GM23338 (cell line): ENCODE data around the gene DNAI7. TPM values are rescaled to one million over a fixed set of nuclear protein-coding genes. Genes with fewer than 3 reads are reported as not detected.

Source experiments
- ATAC-seq: fragments of 200-7000 bp; cut with Tn5 transposase; 3 replicates; pipeline ENCODE4 v1.9.1; 2020
- DNase-seq: peaks from one replicate; pipeline ENCODE4 v3.0.0-alpha.2; 2015; ENCODE audit warnings: low spot score
- H2AFZ ChIP-seq: fragments of 200-600 bp; sonication (generic); 2 replicates; pipeline ENCODE4 v1.8.0; 2016; ENCODE audit warnings: antibody characterized with exemption, mild to moderate bottlenecking, moderate library complexity
- H3F3A ChIP-seq: fragments of 200-600 bp; sonication (generic); replicated peaks from 2 replicates; pipeline ENCODE4 v1.8.0; 2017; ENCODE audit warnings: antibody characterized with exemption, mixed run types, low read depth
- H3K27ac ChIP-seq: fragments of 200-600 bp; sonication (generic); 2 replicates; pipeline ENCODE4 v1.6.1; 2016; ENCODE audit warnings: low read depth
- H3K27me3 ChIP-seq: fragments of 200-600 bp; sonication (generic); 2 replicates; pipeline ENCODE4 v1.8.0; 2016; ENCODE audit warnings: mild to moderate bottlenecking, mixed run types, moderate library complexity; ENCODE audit not compliant: insufficient read depth
- H3K36me3 ChIP-seq: fragments of 200-600 bp; sonication (generic); 2 replicates; pipeline ENCODE4 v1.8.0; 2016; ENCODE audit warnings: mild to moderate bottlenecking; ENCODE audit not compliant: insufficient read depth
- H3K4me1 ChIP-seq: fragments of 200-600 bp; sonication (generic); 2 replicates; pipeline ENCODE4 v1.8.0; 2016; ENCODE audit warnings: mild to moderate bottlenecking, moderate library complexity; ENCODE audit not compliant: insufficient read depth
- H3K4me2 ChIP-seq: fragments of 200-600 bp; sonication (generic); 2 replicates; pipeline ENCODE4 v1.7.1; 2017; ENCODE audit warnings: mixed run types
- H3K4me3 ChIP-seq: fragments of 200-600 bp; sonication (generic); 2 replicates; pipeline ENCODE4 v1.6.1; 2016; ENCODE audit warnings: mixed run types
- H3K79me2 ChIP-seq: fragments of 200-600 bp; sonication (generic); replicated peaks from 2 replicates; pipeline ENCODE4 v1.8.0; 2017; ENCODE audit warnings: mild to moderate bottlenecking; ENCODE audit not compliant: insufficient read depth
- H3K9me2 ChIP-seq: fragments of 200-600 bp; sonication (generic); 2 replicates; pipeline ENCODE4 v1.8.0; 2017; ENCODE audit not compliant: insufficient read depth
- H4K20me1 ChIP-seq: fragments of 200-600 bp; sonication (generic); replicated peaks from 2 replicates; pipeline ENCODE4 v1.8.0; 2017; ENCODE audit warnings: mild to moderate bottlenecking; ENCODE audit not compliant: insufficient read depth
- H3K27ac Mint-ChIP-seq: 2 replicates; pipeline ENCODE4 v1.8.0; 2020; ENCODE audit warnings: inconsistent platforms, mild to moderate bottlenecking, moderate library complexity, mixed read lengths
- H3K27me3 Mint-ChIP-seq: 3 replicates; pipeline ENCODE4 v1.8.0; 2022; ENCODE audit warnings: low read depth, mild to moderate bottlenecking, moderate library complexity, mixed read lengths, inconsistent platforms; ENCODE audit not compliant: insufficient read depth, poor library complexity
- H3K36me3 Mint-ChIP-seq: 3 replicates; pipeline ENCODE4 v1.8.0; 2021; ENCODE audit warnings: low read depth, mild to moderate bottlenecking, inconsistent platforms, moderate library complexity, mixed read lengths
- H3K4me1 Mint-ChIP-seq: 3 replicates; pipeline ENCODE4 v1.8.0; 2020; ENCODE audit warnings: mild to moderate bottlenecking, inconsistent platforms, mixed read lengths
- H3K4me3 Mint-ChIP-seq: 3 replicates; pipeline ENCODE4 v1.8.0; 2021; ENCODE audit warnings: moderate library complexity, mild to moderate bottlenecking, inconsistent platforms, mixed read lengths
- H3K9me3 Mint-ChIP-seq: 3 replicates; pipeline ENCODE4 v1.8.0; 2020; ENCODE audit warnings: moderate library complexity, mild to moderate bottlenecking, inconsistent platforms, mixed read lengths
- CREB1 ChIP-seq: fragments of 250-450 bp; sonication (Bioruptor Pico); IDR thresholded peaks from 2 replicates; pipeline ENCODE4 v1.5.0; 2020; ENCODE audit warnings: low read depth, mild to moderate bottlenecking, moderate library complexity
- EZH2 ChIP-seq: fragments of 200-600 bp; sonication (generic); IDR thresholded peaks from one replicate; pipeline ENCODE4 v1.8.0; 2017; ENCODE audit warnings: antibody characterized with exemption, mild to moderate bottlenecking, low read depth; ENCODE audit not compliant: unreplicated experiment
- EZH2phosphoT487 ChIP-seq: fragments of 200-600 bp; sonication (generic); IDR thresholded peaks from one replicate; pipeline ENCODE4 v1.8.1; 2018; ENCODE audit warnings: antibody characterized with exemption; ENCODE audit not compliant: unreplicated experiment
- JUNB ChIP-seq: IDR thresholded peaks from one replicate; pipeline ENCODE4 v1.6.1; 2016; ENCODE audit warnings: antibody characterized with exemption; ENCODE audit not compliant: unreplicated experiment
- NANOG ChIP-seq: IDR thresholded peaks from 2 replicates; pipeline ENCODE4 v1.6.1; 2016; ENCODE audit warnings: antibody characterized with exemption, borderline replicate concordance
- POLR2AphosphoS5 ChIP-seq: IDR thresholded peaks from 2 replicates; pipeline ENCODE4 v1.6.1; 2016; ENCODE audit warnings: antibody characterized with exemption, low read depth
- STAT1 ChIP-seq: IDR thresholded peaks from one replicate; pipeline ENCODE4 v1.6.1; 2016; ENCODE audit warnings: antibody characterized with exemption; ENCODE audit not compliant: unreplicated experiment
- ZNF114 ChIP-seq: fragments of 250-450 bp; sonication (Bioruptor Pico); IDR thresholded peaks from 2 replicates; pipeline ENCODE4 v1.5.0; 2020; ENCODE audit warnings: mild to moderate bottlenecking, moderate library complexity
- ZNF331 ChIP-seq: fragments of 250-450 bp; sonication (Bioruptor Pico); IDR thresholded peaks from 2 replicates; pipeline ENCODE4 v1.5.0; 2020; ENCODE audit warnings: low read depth, mild to moderate bottlenecking, moderate library complexity
- ZNF462 ChIP-seq: fragments of 250-450 bp; sonication (Bioruptor Pico); IDR thresholded peaks from 2 replicates; pipeline ENCODE4 v1.5.0; 2020; ENCODE audit warnings: mild to moderate bottlenecking, moderate library complexity
- polyA plus RNA-seq: library from polyadenylated mRNA; unstranded; fragments of >200 nt; fragmentation: Nextera tagmentation; extraction: Ambion mirVana; gene quantifications from 2 replicates; pipeline ENCODE4 v1.2.1, GENCODE V29; 2016
- total RNA-seq: library from RNA; depleted of rRNA; stranded (reverse); fragments of >200 nt; shearing (Covaris generic); gene quantifications from 2 replicates; pipeline ENCODE4 v1.2.3, GENCODE V29; 2014
- TF ChIP-seq, protein P1 (sequence below): IDR thresholded peaks from 2 replicates; pipeline ENCODE4 v1.6.1; 2016; ENCODE audit warnings: antibody characterized with exemption
- TF ChIP-seq, protein P2 (sequence below): IDR thresholded peaks from one replicate; pipeline ENCODE4 v1.6.1; 2018; ENCODE audit warnings: antibody characterized with exemption; ENCODE audit not compliant: unreplicated experiment
- TF ChIP-seq, protein P3 (sequence below), 2 experiments: fragments of 200-600 bp in 1 of 2; sonication (generic) in 1 of 2; conservative IDR thresholded peaks; 2 replicates each; pipeline versions ENCODE4 v1.5.1 to v1.6.1; 2016 to 2017; ENCODE audit warnings: antibody characterized with exemption in 2 of 2, low read depth in 2 of 2, mild to moderate bottlenecking in 2 of 2, moderate library complexity in 1 of 2

The DNAI7 gene
- total and polyA plus RNA-seq, 2 experiments from 2014 or later = 0.08 TPM; not detected in 1

GRCh38 chr12:25151476-25151875, 43.5 kb downstream of the DNAI7 start:
- H3K9me3 Mint-ChIP-seq = no peaks in the 10 kb centered on the region
- Histone ChIP-seq H3K36me3 (no peaks in the 10 kb centered on the region), H2AFZ (no peak overlapping the region), H3K79me2 (no peaks in the 10 kb centered on the region), H3F3A (no peaks in the 10 kb centered on the region), H3K4me2 (0 out of 2 replicates have a peak overlapping the region, but pooled peaks have one; percentile 8), H3K9me2 (no peaks in the 10 kb centered on the region), H3K4me1 (peaks cover 14% of the 10 kb centered on the region), H3K27ac (0 out of 2 replicates have a peak overlapping the region, but pooled peaks have one; percentile 3), H4K20me1 (no peaks in the 10 kb centered on the region), H3K27me3 (no peaks in the 10 kb centered on the region), H3K4me3 (no peak overlapping the region)
- no peak overlapping the region for H3K27ac Mint-ChIP-seq
- H3K4me1 Mint-ChIP-seq = peaks cover 15% of the 10 kb centered on the region
- TF ChIP-seq STAT1 (no peak), ZNF114 (CRISPR knock-in tag) (no peak), CREB1 (CRISPR knock-in tag) (no peak), EZH2 (no peak), EZH2phosphoT487 (no peak), JUNB (no peak), NANOG (no peak), ZNF462 (no peak), POLR2AphosphoS5 (no peak), ZNF331 (CRISPR knock-in tag) (no peak)
- TF ChIP-seq, protein P1, sequence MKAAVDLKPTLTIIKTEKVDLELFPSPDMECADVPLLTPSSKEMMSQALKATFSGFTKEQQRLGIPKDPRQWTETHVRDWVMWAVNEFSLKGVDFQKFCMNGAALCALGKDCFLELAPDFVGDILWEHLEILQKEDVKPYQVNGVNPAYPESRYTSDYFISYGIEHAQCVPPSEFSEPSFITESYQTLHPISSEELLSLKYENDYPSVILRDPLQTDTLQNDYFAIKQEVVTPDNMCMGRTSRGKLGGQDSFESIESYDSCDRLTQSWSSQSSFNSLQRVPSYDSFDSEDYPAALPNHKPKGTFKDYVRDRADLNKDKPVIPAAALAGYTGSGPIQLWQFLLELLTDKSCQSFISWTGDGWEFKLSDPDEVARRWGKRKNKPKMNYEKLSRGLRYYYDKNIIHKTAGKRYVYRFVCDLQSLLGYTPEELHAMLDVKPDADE = no peak
- TF ChIP-seq, protein P2, sequence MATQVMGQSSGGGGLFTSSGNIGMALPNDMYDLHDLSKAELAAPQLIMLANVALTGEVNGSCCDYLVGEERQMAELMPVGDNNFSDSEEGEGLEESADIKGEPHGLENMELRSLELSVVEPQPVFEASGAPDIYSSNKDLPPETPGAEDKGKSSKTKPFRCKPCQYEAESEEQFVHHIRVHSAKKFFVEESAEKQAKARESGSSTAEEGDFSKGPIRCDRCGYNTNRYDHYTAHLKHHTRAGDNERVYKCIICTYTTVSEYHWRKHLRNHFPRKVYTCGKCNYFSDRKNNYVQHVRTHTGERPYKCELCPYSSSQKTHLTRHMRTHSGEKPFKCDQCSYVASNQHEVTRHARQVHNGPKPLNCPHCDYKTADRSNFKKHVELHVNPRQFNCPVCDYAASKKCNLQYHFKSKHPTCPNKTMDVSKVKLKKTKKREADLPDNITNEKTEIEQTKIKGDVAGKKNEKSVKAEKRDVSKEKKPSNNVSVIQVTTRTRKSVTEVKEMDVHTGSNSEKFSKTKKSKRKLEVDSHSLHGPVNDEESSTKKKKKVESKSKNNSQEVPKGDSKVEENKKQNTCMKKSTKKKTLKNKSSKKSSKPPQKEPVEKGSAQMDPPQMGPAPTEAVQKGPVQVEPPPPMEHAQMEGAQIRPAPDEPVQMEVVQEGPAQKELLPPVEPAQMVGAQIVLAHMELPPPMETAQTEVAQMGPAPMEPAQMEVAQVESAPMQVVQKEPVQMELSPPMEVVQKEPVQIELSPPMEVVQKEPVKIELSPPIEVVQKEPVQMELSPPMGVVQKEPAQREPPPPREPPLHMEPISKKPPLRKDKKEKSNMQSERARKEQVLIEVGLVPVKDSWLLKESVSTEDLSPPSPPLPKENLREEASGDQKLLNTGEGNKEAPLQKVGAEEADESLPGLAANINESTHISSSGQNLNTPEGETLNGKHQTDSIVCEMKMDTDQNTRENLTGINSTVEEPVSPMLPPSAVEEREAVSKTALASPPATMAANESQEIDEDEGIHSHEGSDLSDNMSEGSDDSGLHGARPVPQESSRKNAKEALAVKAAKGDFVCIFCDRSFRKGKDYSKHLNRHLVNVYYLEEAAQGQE = no peak
- TF ChIP-seq, protein P3, sequence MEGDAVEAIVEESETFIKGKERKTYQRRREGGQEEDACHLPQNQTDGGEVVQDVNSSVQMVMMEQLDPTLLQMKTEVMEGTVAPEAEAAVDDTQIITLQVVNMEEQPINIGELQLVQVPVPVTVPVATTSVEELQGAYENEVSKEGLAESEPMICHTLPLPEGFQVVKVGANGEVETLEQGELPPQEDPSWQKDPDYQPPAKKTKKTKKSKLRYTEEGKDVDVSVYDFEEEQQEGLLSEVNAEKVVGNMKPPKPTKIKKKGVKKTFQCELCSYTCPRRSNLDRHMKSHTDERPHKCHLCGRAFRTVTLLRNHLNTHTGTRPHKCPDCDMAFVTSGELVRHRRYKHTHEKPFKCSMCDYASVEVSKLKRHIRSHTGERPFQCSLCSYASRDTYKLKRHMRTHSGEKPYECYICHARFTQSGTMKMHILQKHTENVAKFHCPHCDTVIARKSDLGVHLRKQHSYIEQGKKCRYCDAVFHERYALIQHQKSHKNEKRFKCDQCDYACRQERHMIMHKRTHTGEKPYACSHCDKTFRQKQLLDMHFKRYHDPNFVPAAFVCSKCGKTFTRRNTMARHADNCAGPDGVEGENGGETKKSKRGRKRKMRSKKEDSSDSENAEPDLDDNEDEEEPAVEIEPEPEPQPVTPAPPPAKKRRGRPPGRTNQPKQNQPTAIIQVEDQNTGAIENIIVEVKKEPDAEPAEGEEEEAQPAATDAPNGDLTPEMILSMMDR (conservative IDR thresholded peaks at IDR 0.05; ENCODE audit: low read depth in 2 of 2) = no peak
- H3K36me3 Mint-ChIP-seq = no peaks in the 10 kb centered on the region
- peak; percentile 46; the same call in 2 of the 3 replicates for ATAC-seq
- peak; percentile 30 for DNase-seq
- no peak overlapping the region for H3K4me3 Mint-ChIP-seq
- H3K27me3 Mint-ChIP-seq = peaks cover 4% of the 10 kb centered on the region
